GM21723 (cell line): Measurements from ENCODE around the gene ZNF611.
"Not testable (repeated sequence)": the region's sequence is repeated elsewhere in the genome, so short reads cannot be mapped to it uniquely, and the experiment has no call there.

Experiments used
- ATAC-seq: cut with Tn5 transposase; IDR thresholded peaks from one replicate; pipeline ENCODE4 v1.9.1; 2021; ENCODE audit warnings: mild to moderate bottlenecking, moderate library complexity; ENCODE audit not compliant: unreplicated experiment

Gene ZNF611

GRCh38 chr19:52720541-52720940, 14.3 kb downstream of the ZNF611 start:
- not testable (repeated sequence) for ATAC-seq

DNA sequence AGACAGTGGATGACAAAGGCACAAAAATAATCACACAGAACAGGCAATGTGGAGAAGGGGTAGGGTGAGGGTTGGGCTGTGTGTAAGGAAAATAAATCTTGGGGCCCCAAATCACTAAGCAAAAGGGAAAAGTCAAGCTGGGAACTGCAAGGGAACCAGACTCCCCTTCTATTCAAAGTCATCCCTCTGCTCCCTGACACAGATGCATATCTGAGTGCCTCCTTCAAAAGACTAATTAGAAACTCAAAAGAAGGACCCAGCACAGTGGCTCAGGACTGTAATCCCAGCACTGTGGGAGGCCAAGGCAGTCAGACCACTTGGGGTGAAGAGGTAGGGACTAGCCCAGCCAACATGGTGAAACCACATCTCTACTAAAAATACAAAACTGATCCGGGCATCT, 18.3 kb downstream of the ZNF611 start:
- no peak for ATAC-seq

- not testable (repeated sequence) for ATAC-seq
Observed at GRCh38 chr19:52715902-52716301, 18.9 kb downstream of the ZNF611 start.

DNA sequence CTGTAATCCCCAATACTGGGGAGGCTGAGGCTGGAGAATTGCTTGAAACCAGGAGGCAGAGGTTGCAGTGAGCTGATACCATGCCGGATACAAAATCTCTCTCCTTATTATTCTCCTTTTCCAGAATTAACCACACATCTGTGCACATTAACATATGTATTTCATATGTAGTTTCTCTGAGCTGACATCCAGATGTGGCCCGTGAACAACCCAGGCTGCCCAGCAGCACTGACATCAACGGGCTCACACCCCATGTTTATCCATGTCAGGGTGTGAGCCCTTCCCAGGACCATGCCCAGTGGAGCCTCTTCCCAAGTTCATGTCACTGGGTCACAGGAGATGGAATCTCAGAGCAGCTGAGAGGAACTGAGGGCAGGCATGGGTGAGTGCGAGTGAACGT, 19.5 kb downstream of the ZNF611 start:
- ATAC-seq, result not testable (repeated sequence)

DNA sequence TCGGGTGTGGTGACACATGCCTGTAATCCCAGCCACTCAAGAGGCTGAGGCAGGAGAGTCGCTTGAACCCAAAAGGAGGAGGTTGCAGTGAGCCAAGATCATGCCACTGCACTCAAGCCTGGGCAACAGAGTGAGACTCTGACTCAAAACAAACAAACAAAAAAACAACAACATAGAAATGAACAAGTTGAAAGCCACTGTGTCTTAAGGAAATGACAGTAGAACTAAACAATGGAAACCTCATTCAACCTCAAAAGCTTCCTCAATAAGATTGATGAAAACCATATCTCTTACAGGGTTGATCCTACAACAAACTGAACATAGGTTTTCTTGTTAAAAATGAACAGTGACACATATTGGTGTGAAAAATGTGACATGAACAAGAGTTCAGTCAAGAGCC, 21.8 kb downstream of the ZNF611 start:
- not testable (repeated sequence) for ATAC-seq

DNA sequence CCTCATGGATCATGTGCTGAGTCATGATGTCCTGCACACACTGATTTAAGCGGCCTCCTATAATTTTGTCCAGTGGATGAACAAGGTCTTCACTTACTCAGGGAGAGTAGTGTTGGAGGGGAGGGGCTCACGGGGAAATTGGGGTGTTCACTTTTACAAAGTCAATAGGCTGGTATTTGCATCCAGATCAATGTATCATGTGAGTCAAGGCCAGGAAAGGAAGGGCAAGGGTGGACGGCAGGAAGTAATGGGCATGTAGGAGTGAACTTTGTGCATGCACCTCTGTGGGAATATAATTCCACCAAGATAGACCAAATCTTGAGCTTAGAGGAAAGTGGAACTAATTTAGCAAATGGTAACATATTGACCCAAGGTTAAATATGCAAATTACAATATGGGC, 23.2 kb downstream of the ZNF611 start:
- ATAC-seq, result not testable (repeated sequence)

- ATAC-seq, result no peak
Observed at GRCh38 chr19:52710538-52710937, 24.3 kb downstream of the ZNF611 start.

- ATAC-seq, result not testable (repeated sequence)
Observed at GRCh38 chr19:52705615-52706014, 29.2 kb downstream of the ZNF611 start.

- no peak for ATAC-seq
Observed at GRCh38 chr19:52703917-52704316, 30.9 kb downstream of the ZNF611 start.

DNA sequence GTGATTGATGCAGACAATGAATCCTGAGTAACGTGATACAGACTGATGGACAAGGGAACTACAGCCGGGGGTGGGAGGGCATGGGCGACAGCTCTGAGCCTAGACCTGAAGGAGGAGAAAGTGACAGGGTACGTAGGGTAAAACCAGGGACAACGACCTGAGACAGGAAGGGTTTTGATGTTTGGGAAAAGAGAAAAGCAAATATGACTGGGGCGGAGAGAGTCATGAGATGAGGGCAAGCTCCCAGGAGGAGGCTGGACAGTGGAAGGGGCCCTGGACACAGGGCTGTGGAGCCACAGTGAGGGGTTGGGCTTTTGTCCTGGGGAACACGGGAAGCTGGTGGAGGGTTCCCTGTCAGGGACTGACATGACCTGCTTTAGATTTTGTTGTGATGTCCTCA, 34.2 kb downstream of the ZNF611 start:
- no peak for ATAC-seq

DNA sequence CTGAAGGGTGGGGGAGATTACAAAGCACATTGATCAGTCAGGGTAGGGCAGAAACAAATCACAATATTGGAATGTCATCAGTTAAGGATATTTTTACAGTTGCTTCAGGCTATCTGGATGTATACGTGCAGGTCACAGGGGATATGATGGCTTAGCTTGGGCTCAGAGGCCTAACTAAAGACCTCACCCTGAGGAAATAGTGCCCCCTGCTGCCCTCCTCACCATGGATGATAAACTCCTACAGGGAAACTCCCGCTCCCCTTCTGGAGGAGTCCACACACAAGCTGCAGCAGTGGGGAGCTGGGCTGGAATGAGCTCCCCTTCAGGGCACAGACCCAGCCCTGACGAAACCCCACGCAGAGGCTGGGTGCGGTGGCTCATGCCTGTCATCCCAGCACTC, 35.3 kb downstream of the ZNF611 start:
- ATAC-seq, result not testable (repeated sequence)

- ATAC-seq, result no peak
Observed at GRCh38 chr19:52695996-52696395, 38.8 kb downstream of the ZNF611 start.

DNA sequence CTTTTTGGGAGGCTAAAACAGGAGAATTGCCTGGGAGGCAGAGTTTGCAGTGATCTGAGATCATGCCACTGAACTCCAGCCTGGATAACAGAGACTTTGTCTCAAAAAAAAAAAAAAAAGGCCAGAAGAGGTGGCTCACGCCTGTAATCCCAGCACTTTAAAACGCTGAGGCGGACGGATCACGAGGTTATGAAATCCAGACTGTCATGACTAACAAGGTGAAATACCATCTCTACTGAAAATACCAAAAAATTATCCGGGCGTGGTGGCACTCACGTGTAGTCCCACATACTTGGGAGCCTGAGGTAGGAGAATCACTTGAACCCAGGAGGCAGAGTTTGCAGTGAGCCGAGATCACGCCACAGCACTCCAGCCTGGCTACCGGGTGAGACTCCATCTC, 39.9 kb downstream of the ZNF611 start:
- ATAC-seq, result no peak

DNA sequence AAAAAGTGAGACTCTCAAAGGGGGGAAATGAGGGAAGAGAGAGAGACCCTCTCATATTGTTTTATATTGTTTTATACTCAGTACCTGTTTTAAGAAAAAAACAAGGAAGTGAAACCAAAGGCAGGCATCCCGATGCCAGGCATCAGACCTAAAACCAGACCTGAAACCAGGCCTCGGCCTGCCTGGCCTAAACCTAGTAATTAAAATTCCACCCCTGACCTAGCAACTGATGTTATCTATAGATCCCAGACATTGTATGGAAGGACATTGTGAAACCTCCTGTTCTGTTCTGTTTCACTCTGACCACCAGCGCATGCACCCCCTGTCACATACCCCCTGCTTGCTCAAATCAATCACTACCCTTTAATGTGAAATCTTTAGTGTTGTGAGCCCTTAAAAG, 40.6 kb downstream of the ZNF611 start:
- ATAC-seq, result not testable (repeated sequence)

DNA sequence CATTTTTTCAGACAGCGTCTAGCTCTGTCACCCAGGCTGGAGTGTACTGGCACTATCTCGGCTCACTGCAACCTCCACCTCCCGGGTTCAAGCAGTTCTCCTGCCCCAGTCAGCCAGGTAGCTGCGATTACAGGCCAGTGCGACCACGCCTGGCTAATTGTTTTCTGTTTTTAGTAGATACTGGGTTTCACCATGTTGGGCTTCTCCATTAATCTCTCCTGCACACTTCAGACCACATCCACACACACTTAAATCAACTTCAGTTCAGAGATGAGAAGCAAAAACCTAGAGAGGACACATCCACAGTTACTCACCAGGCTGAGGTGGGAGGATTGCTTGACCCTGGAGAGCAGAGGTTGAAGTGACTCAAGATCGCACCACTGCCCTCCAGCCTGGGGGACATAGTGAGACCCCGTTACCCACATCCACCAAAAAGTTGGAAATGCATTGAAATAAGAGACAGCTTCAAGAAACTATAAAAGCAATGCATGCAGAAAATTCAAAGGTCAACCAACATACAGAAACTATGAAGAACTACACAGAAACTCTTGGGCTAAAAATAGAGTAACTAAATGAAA, 42.3 kb downstream of the ZNF611 start:
- no peak for ATAC-seq

DNA sequence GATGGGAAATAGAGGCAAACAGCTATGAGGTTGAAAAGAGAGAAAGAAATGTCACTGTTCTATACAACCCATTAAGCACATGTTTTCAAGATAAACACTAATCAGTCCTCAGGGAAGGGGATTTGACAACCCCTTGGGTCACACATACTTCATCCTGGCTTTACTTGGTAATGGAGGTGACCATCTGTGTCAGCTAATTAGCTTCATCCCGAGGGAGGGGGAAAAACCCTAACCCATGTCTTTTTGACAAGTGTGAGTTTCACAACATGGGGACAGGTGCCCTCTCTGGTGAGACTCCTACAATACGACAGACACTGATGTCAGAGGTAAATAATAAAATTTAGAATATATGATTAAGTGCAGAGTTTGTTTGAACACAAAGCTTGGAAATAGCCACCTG, 43.1 kb downstream of the ZNF611 start:
- ATAC-seq, result no peak

- no peak for ATAC-seq
Observed at GRCh38 chr19:52691215-52691610, 43.6 kb downstream of the ZNF611 start.

DNA sequence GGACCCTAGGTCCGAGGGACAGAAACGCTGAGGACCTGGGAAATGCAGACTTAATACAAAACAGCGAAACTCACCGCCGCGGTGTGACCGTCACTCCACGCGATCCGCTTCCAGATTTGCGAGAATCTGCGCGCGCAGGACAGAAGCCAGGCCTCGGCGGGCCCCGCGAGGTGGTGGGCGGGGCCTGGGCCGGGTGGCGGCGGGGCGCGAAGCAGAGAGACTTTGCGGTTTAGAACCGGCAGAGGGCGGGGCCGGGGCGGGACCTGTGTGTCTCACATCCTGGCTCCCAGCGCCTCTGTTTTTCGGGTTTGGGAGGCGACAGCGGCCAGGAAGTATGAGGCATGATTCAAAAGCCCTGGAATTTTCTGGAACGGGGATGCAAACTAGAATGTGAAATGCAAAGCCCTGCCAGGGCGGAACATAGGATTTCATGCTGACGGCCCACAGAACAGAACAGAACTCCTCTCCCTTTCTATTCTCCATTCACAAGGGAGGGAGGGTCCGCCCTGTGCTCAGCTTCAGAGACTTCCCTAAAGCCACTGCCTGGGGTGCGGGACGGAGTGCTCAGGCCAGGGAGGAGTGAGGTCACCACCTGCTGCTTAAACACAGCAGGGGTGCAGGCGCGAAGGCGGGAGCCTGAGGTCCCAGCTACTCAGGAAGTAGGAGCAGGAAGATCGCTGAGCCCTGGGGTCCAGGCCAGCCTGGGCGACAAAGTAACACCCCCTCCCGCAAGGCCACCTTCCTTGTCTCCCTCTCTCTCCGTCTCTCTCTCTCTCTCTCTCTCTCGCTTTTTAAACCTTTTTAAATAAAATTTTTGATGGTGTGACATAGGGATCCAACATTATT, 44.3 kb downstream of the ZNF611 start:
- ATAC-seq, result peak; percentile 89

DNA sequence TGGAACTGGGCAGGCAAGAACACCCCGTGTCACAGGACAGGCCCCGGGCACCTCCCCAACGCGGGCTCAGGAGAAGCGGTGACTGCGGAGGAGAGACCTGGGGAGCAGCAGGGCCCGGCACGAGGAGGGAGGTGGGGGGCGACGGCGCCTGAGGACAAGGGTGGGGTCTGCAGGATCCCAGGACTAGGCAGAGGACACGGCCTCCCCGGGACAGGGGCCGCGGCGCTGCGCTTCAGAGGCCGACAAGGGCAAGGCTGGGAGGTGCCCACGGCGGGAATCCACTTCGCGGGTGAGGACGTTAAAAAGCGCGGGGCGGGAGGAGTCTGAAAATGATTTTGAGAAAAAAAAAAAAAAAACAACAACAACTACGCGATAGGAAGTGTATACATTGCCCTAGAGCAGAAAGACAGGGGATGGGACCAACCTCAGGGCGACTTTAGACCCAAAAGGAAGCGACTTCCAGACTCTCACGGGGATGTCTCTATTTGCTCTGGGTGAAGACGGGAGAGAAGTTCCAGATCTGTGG, 44.9 kb downstream of the ZNF611 start:
- ATAC-seq, result peak; percentile 43

DNA sequence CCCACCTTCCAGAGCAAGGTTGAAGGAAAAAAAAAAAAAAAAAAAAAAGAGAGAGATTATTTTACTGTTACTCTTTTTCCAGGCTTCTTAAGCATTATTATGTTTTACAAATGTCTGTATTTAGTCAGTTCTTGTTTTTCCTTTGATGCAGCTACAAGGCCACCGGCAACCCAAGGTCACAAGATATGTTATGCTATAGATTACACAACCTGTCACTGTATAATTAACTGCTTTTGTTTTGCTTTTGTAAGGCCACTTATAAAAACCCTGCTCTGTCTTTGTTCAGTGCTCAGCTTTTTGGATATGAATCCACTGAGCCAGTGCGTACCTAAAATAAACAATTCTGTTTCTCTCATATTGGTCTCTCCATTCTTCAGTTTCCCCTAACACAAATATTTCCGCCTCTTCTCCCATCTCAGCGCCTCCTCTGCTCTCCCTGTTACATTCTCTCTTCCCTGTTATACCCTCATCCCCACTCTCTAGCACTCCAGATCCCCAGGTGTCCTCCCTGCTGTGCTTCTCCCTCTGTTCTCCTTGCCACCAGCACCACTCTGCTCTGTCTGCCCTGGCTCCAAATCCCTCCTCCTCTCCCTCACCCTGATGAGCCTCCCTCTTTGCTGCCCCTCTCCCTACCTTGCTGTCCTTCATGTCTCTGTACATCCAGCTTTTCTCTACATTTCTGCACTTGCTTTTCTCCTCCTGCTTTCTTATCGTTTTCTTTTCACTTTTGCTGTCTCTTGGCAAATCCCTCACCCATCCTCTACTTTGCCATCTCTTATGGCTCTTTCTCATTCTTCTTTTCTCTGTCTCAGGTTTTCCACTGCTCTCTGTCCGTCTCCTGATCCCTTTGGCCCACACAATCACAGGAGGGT, 45.7 kb downstream of the ZNF611 start:
- ATAC-seq, result not testable (repeated sequence)

DNA sequence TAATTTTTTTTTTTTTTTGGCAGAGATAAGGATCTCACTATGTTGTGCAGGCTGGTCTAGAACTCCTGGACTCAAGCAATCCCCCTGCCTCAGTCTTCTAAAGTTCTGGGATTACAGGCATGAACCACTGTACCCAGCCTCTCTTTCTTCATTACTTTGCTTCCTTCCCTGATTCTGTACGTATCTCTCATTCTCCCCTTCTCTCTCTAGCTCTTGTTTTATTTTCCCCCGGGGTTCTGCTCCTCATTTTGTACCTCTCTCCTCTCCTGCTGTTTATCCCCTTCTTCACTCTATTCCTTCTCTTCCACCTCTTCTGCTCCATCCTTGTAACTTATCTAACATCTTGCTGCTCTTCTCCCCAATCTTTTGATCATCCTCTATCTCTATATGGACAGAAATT, 46.5 kb downstream of the ZNF611 start:
- no peak for ATAC-seq
